Endodermal cell (in vitro differentiated cells): ENCODE results near the gene ASIP. TPM values are rescaled to one million over a fixed set of nuclear protein-coding genes. Genes with fewer than 3 reads are reported as not detected.
"Not testable (repeated sequence)": the region's sequence is repeated elsewhere in the genome, so short reads cannot be mapped to it uniquely, and the experiment has no call there.

Source experiments
- DNase-seq: peaks from one replicate; pipeline ENCODE4 v3.0.0-alpha.2; 2017
- H3K27ac ChIP-seq: 2 replicates; pipeline ENCODE4 v1.5.1; 2013; ENCODE audit warnings: mild to moderate bottlenecking, low read depth, low read length, moderate library complexity
- H3K27me3 ChIP-seq: 2 replicates; pipeline ENCODE4 v1.6.1; 2013; ENCODE audit warnings: mild to moderate bottlenecking, low read length, moderate library complexity; ENCODE audit not compliant: insufficient read depth, control insufficient read depth, poor library complexity, severe bottlenecking
- H3K36me3 ChIP-seq: 2 replicates; pipeline ENCODE4 v1.7.0; 2013; ENCODE audit warnings: mild to moderate bottlenecking, low read length, moderate library complexity; ENCODE audit not compliant: control insufficient read depth, insufficient read depth
- H3K4me1 ChIP-seq: one replicate; pipeline ENCODE4 v1.7.0; 2013; ENCODE audit warnings: low read length; ENCODE audit not compliant: control insufficient read depth, insufficient read depth
- H3K4me3 ChIP-seq: 2 replicates; pipeline ENCODE4 v1.5.1; 2013; ENCODE audit warnings: mild to moderate bottlenecking, low read length, moderate library complexity
- H3K9ac ChIP-seq: 2 replicates; pipeline ENCODE4 v1.6.1; 2013; ENCODE audit warnings: mild to moderate bottlenecking, low read length, moderate library complexity; ENCODE audit not compliant: poor library complexity, severe bottlenecking; ENCODE audit errors: extremely low read depth
- H3K9me3 ChIP-seq: 2 replicates; pipeline ENCODE4 v1.6.1; 2013; ENCODE audit warnings: mild to moderate bottlenecking, low read length, moderate library complexity; ENCODE audit not compliant: control insufficient read depth
- H3K27ac Mint-ChIP-seq: 2 replicates; pipeline ENCODE4 v1.8.0; 2020; ENCODE audit warnings: mixed read lengths
- H3K27me3 Mint-ChIP-seq: 2 replicates; pipeline ENCODE4 v1.8.0; 2021; ENCODE audit warnings: mild to moderate bottlenecking, mixed read lengths; ENCODE audit not compliant: insufficient read depth
- H3K36me3 Mint-ChIP-seq: 2 replicates; pipeline ENCODE4 v1.8.0; 2020; ENCODE audit warnings: low read depth, mixed read lengths
- H3K4me1 Mint-ChIP-seq: 2 replicates; pipeline ENCODE4 v1.8.0; 2020; ENCODE audit warnings: mixed read lengths
- H3K4me3 Mint-ChIP-seq: 2 replicates; pipeline ENCODE4 v1.8.0; 2020; ENCODE audit warnings: mild to moderate bottlenecking, moderate library complexity, mixed read lengths
- H3K9me3 Mint-ChIP-seq: 2 replicates; pipeline ENCODE4 v1.8.0; 2020; ENCODE audit warnings: mild to moderate bottlenecking, mixed read lengths
- WGBS, 2 experiments: methylation state at CpG; one replicate each; pipeline versions ENCODE4 v1.1.5 to v1.1.7; 2013; ENCODE audit warnings: missing lambda C conversion rate in 2 of 2, mixed read lengths in 1 of 2; ENCODE audit not compliant: insufficient coverage in 1 of 2, insufficient read length in 1 of 2; 5-methylcytosine and 5-hydroxymethylcytosine counted together
- total RNA-seq, 2 donors: library from RNA; stranded (reverse); fragmentation: NEBNext Ultra II Directional in 1 of 2; extraction: Animal tissue kit (Norgen Biotek cat#: 25700) in 1 of 2; gene quantifications; 2 replicates in 1 of 2; 3 replicates in 1 of 2; pipeline ENCODE4 v1.2.1, GENCODE V29; 2021
- TF ChIP-seq, protein P1 (sequence below): fragments of 200-600 bp; sonication (generic); conservative IDR thresholded peaks from 2 replicates; pipeline ENCODE4 v1.5.0; 2021; ENCODE audit warnings: antibody characterized with exemption, mild to moderate bottlenecking

Gene ASIP
- total RNA-seq, 2 donors from 2014 or later, result not detected

- H3K9me3 Mint-ChIP-seq, H3K4me3 ChIP-seq, H3K27me3 Mint-ChIP-seq, H3K27ac Mint-ChIP-seq, H3K27me3 ChIP-seq, H3K4me3 Mint-ChIP-seq, H3K4me1 ChIP-seq, H3K9me3 ChIP-seq, H3K9ac ChIP-seq, H3K27ac ChIP-seq: not testable (repeated sequence)
- peaks cover 46% of the 10 kb centered on the region for H3K36me3 ChIP-seq
- Mint-ChIP-seq H3K4me1 (peaks cover 10% of the 10 kb centered on the region), H3K36me3 (peaks cover 43% of the 10 kb centered on the region)
- WGBS, 2 experiments, result 71% methylated on average over 4 of the region's 15 CpGs; no CpG with 5 or more reads in 1 of the 2 experiments
- peak; percentile 63 for DNase-seq
- TF ChIP-seq, protein P1, sequence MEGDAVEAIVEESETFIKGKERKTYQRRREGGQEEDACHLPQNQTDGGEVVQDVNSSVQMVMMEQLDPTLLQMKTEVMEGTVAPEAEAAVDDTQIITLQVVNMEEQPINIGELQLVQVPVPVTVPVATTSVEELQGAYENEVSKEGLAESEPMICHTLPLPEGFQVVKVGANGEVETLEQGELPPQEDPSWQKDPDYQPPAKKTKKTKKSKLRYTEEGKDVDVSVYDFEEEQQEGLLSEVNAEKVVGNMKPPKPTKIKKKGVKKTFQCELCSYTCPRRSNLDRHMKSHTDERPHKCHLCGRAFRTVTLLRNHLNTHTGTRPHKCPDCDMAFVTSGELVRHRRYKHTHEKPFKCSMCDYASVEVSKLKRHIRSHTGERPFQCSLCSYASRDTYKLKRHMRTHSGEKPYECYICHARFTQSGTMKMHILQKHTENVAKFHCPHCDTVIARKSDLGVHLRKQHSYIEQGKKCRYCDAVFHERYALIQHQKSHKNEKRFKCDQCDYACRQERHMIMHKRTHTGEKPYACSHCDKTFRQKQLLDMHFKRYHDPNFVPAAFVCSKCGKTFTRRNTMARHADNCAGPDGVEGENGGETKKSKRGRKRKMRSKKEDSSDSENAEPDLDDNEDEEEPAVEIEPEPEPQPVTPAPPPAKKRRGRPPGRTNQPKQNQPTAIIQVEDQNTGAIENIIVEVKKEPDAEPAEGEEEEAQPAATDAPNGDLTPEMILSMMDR, result peak; percentile 65
These were observed 57.1 kb downstream of the ASIP start for GRCh38 chr20:34298294-34298784.

DNA sequence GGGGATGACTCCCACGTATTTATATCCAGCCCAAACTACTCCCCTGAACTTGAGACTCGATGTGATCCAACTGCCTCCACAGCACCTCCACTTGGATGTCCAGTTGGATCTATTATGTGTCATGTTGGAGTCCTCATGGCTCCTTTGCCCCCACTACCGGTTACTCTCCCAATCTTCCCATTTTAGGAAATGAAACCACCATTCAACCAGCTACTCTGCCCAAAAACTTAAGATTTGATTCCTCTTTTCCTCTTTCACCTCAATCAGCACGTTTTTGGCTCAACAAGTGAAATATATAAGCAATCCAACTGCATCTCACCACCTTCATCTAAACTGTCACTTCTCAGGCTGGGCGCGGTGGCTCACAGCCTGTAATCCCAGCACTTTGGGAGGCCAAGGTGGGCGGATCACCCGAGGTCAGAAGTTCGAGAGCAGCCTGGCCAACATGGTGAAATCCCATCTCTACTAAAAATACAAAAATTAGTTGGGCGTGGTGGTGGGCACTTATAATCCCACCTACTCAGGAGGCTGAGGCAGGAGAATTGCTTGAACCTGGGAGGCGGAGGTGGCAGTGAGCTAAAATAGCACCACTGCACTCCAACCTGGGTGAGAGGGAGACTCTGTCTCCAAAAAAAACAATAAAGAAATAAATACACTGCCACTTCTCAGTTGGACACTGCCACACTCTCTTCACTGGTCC, 58.5 kb downstream of the ASIP start:
- H3K4me1 ChIP-seq, result no peaks in the 10 kb centered on the region
- peaks cover 10% of the 10 kb centered on the region for H3K4me1 Mint-ChIP-seq
- H3K4me3 Mint-ChIP-seq, result no peak overlapping the region
- no peaks in the 10 kb centered on the region for H3K27me3 ChIP-seq
- H3K4me3 ChIP-seq, result no peak overlapping the region
- H3K36me3 ChIP-seq, result peaks cover 32% of the 10 kb centered on the region
- no peak for DNase-seq
- H3K27ac ChIP-seq, result no peak overlapping the region
- no peaks in the 10 kb centered on the region for H3K9me3 Mint-ChIP-seq
- TF ChIP-seq, protein P1, result no peak
- H3K27me3 Mint-ChIP-seq, result no peaks in the 10 kb centered on the region
- 87 to 97% methylated on average over 3 to 11 of the region's 11 CpGs for WGBS, 2 experiments
- no peak overlapping the region for H3K27ac Mint-ChIP-seq
- no peak overlapping the region for H3K9ac ChIP-seq
- H3K36me3 Mint-ChIP-seq, result peaks cover 29% of the 10 kb centered on the region
- H3K9me3 ChIP-seq, result no peaks in the 10 kb centered on the region

GRCh38 chr20:34300256-34300806, 59.1 kb downstream of the ASIP start:
- H3K27me3 ChIP-seq, result no peaks in the 10 kb centered on the region
- H3K9ac ChIP-seq, result no peak overlapping the region
- H3K4me3 Mint-ChIP-seq, result no peak overlapping the region
- peak overlapping the region; percentile 87 for H3K4me3 ChIP-seq
- DNase-seq, result no peak
- TF ChIP-seq, protein P1, result no peak
- peaks cover 25% of the 10 kb centered on the region for H3K36me3 Mint-ChIP-seq
- H3K9me3 ChIP-seq, result no peaks in the 10 kb centered on the region
- 94 to 95% methylated on average over 3 of the region's 3 CpGs for WGBS, 2 experiments
- H3K27ac Mint-ChIP-seq, result no peak overlapping the region
- H3K4me1 Mint-ChIP-seq, result peaks cover 10% of the 10 kb centered on the region
- H3K36me3 ChIP-seq, result peaks cover 26% of the 10 kb centered on the region
- H3K9me3 Mint-ChIP-seq, result no peaks in the 10 kb centered on the region
- no peaks in the 10 kb centered on the region for H3K27me3 Mint-ChIP-seq
- no peaks in the 10 kb centered on the region for H3K4me1 ChIP-seq
- H3K27ac ChIP-seq, result no peak overlapping the region
